ENCODE measurements around the gene STAM2.
"Not testable (repeated sequence)": the region's sequence is repeated elsewhere in the genome, so short reads cannot be mapped to it uniquely, and the experiment has no call there.

Gene STAM2

GRCh38 chr2:152167065-152167464 lies 8.5 kb downstream of the STAM2 start:
- no peak overlapping the region for H3K27ac ChIP-seq
- TF ChIP-seq CTCF (conservative IDR thresholded peaks at IDR 0.05), result no peak

GRCh38 chr2:152166633-152167032 lies 8.9 kb downstream of the STAM2 start:
- no peak overlapping the region for H3K27ac ChIP-seq
- no peak for TF ChIP-seq CTCF (conservative IDR thresholded peaks at IDR 0.05)

GRCh38 chr2:152165780-152166179 lies 9.8 kb downstream of the STAM2 start:
- TF ChIP-seq CTCF (conservative IDR thresholded peaks at IDR 0.05), result no peak
- H3K27ac ChIP-seq, result 0 out of 2 replicates have a peak overlapping the region, but pooled peaks have one; percentile 34

- no peak for TF ChIP-seq CTCF (conservative IDR thresholded peaks at IDR 0.05)
Measured at GRCh38 chr2:152165306-152165705, 10.3 kb downstream of the STAM2 start.

GRCh38 chr2:152163669-152164068 lies 11.9 kb downstream of the STAM2 start:
- not testable (repeated sequence) for H3K27ac ChIP-seq

More at GRCh38 chr2:152165306-152165705, 10.3 kb downstream of the STAM2 start:
- H3K27ac ChIP-seq, result peak overlapping the region; percentile 34

- no peak for TF ChIP-seq CTCF (conservative IDR thresholded peaks at IDR 0.05)
- no peak overlapping the region for H3K27ac ChIP-seq
Measured at GRCh38 chr2:152162141-152162540, 13.4 kb downstream of the STAM2 start.

GRCh38 chr2:152161598-152161997 lies 14.0 kb downstream of the STAM2 start:
- no peak for TF ChIP-seq CTCF (conservative IDR thresholded peaks at IDR 0.05)
- no peak overlapping the region for H3K27ac ChIP-seq

GRCh38 chr2:152160378-152160777 lies 15.2 kb downstream of the STAM2 start:
- H3K27ac ChIP-seq, result not testable (repeated sequence)

GRCh38 chr2:152157253-152157652 lies 18.3 kb downstream of the STAM2 start:
- no peak overlapping the region for H3K27ac ChIP-seq
- no peak for TF ChIP-seq CTCF (conservative IDR thresholded peaks at IDR 0.05)
